GM21825 (cell line): ENCODE measurements around the gene MANF.
A peak's percentile ranks its signal among the peaks of the same experiment; 100 is the strongest.

ENCODE experiments used
- ATAC-seq: cut with Tn5 transposase; IDR thresholded peaks from one replicate; pipeline ENCODE4 v1.9.1; 2021; ENCODE audit warnings: mild to moderate bottlenecking, moderate library complexity; ENCODE audit not compliant: unreplicated experiment

MANF gene

GRCh38 chr3:51389423-51390183 lies 4.5 kb downstream of the MANF start:
- no peak for ATAC-seq

DNA sequence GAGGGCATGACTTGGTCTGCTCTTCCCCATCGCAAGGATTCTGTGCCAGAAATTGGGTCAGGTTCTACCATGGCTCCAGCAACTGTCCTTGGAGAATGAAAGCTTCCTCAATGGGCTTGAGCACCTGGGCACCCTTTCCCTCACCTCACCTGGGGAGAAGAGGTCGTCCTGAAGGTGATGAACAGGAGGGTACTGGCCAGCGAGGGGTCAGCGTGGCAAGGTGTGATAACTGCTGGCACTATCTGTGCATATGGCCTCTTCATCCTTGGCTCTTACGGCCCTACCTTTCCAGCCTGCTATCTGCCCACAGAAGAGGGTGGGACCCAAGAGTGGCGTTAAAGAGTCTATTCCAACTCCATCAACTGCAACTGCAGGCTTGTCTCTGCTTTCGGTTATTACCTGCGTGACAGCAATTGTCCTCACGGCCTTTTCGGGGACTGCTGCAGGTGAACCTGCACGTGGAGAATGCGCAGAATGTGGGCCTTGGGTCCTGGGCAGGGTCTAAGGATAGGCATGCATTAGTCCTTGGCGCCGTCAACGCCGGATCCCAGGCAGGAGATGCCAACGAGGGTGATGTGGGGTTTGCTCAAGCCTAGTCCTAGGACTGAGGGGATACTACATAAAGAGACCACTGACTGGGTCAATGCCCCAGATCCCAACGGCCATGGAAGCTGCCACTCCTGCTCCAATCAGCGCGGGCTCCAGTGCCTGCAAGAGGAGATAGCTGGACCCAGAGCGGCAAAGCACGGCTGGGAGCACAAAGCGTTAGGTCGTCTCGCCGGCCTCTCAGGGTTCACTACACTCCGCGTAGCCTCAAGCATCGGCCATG lies 5.4 kb downstream of the MANF start:
- ATAC-seq: peak; percentile 11

GRCh38 chr3:51391075-51391565 lies 6.0 kb downstream of the MANF start, which contains the start of gene RBM15B:
Gene RBM15B (plus strand): TSS chr3:51391285. CDS start chr3:51391400, 115 bp downstream.
- ATAC-seq: peak; percentile 83

- peak; percentile 2 for ATAC-seq
Measured at GRCh38 chr3:51391566-51392354, 6.7 kb downstream of the MANF start.

- ATAC-seq: no peak
Measured at GRCh38 chr3:51392355-51393133, 7.5 kb downstream of the MANF start.

DNA sequence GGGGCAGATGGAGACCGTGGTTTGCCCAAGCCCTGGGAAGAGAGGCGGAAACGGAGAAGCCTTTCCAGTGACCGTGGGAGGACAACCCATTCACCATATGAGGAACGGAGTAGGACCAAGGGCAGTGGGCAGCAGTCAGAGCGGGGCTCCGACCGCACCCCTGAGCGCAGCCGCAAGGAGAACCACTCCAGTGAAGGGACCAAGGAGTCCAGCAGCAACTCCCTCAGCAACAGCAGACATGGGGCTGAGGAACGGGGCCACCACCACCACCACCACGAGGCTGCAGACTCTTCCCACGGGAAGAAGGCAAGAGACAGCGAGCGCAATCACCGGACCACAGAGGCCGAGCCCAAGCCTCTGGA lies 8.0 kb downstream of the MANF start:
- no peak for ATAC-seq

DNA sequence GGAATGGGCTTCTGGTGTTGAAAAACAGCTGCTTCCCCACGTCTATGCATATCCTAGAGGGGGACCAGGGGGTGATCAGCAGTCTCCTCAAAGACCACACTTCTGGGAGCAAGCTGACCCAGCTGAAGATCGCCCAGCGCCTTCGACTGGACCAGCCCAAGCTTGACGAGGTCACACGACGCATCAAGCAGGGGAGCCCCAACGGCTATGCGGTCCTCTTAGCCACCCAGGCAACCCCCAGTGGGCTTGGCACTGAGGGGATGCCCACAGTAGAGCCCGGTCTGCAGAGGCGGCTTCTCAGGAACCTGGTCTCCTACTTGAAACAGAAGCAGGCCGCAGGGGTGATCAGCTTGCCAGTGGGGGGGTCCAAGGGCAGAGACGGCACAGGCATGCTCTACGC lies 8.5 kb downstream of the MANF start:
- ATAC-seq: no peak

DNA sequence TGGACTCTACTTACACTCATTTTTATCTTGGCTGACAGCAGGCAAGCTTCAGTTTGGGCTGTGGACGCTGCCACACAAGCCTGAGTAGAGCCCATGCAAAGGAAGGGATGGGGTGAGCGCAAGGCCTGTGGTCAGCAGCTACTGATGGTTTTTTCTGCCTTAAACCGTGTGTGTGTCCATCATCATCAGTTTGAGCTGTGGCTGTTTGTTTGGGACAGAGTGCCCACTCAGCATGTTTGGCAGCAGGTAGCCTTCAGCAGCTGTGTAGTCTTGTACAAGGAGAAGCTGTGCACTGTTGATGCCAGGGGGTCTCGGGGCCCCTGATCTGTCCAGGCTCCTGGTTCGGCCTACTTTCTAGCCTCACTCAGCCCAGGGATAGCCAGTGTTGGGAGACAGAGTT lies 9.4 kb downstream of the MANF start:
- ATAC-seq: no peak

GRCh38 chr3:51395493-51396213 lies 10.6 kb downstream of the MANF start:
- ATAC-seq: no peak

DNA sequence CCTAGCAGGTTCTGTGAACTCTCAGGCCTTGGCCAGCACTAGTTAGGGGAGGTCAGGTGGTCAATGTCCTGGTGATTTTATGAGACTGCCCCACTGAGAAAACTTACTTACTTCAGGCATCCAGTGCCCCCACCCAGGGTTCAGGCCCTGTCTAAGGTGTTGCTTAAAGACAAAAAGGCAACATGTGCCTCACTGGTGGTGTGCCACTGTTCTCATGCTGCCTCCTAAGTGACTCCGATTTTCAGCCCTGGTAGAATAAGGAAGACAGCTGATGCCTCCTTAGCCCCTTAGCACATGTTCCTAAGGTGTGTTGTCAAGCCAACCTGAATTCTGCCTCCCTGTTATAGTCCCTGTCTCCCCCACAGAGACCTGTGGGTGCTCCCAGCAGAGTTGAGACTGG lies 11.3 kb downstream of the MANF start:
- no peak for ATAC-seq

- no peak for ATAC-seq
Measured at GRCh38 chr3:51397392-51397791, 12.3 kb downstream of the MANF start.

DNA sequence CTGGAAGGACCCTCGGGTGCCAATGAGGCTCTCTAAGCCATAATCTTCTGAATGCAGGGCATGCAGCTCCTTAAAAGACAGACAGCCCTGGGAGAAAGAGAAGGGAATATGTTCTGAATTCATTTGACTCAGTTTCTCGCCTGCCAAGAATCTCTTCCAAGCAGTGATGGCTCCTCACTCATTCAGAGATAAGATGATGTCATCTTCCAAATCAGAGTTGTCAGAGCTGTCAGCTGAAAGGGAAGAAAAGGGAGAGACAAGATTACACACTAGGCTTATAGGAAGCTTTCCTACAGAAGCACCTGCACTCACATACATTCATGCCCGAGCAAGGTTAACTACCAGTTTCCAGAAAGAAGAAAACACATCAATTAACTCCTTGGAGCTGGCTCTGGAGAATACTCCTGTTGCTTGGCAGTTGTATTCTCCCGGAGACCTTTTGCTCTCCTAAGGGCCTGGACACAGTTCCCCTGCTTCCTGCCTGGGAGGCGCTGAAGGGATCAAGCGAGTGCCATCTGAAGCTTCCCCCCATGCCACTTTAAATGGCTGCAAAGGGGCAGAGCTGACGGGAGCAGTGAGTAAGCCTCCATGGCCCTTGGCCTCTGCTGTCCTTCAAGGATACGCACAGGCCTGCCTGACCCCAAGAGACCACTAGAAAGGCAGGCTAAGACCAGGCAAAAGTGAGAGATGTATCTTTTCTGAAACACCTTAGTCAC lies 13.7 kb downstream of the MANF start:
- no peak for ATAC-seq

GRCh38 chr3:51400166-51400565 lies 15.1 kb downstream of the MANF start:
- no peak for ATAC-seq

- ATAC-seq: no peak
Measured at GRCh38 chr3:51401735-51402134, 16.6 kb downstream of the MANF start.

DNA sequence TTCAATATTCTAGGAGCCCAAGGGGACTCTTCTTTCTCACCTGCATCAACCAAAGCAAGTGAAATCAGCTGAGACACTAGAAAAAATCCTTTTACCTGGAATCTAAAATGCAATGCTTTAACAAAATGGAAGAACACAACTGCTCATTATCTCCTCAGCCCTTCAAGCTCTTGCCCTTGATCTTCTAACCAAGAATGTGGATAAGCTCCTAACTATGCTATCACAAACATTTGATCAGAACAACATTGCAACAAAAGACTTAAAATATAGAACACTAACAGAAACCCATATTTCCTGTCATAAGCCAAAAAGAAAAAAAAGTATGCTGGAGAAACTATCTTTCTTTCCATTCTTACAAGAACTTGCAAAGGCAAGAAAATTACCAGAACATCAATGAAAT lies 18.6 kb downstream of the MANF start:
- no peak for ATAC-seq

DNA sequence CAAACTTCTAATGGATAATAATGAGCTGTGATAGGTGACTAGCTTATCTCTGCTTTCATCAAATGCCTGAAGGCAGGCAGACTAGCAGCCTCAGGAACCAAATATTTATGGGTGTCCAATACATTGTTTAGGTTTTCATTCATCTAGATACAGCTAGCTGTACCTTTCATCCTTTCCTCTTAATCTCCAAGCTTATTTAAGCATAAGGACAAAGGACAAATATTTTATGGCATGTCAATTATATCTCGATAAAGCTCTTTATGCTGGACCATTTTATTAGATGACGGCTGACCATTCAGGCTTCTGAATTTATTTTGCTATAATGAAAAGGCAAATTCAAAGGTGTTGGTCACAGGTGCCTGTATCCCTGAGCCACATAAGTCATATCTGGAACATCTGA lies 22.9 kb downstream of the MANF start:
- ATAC-seq: no peak

DNA sequence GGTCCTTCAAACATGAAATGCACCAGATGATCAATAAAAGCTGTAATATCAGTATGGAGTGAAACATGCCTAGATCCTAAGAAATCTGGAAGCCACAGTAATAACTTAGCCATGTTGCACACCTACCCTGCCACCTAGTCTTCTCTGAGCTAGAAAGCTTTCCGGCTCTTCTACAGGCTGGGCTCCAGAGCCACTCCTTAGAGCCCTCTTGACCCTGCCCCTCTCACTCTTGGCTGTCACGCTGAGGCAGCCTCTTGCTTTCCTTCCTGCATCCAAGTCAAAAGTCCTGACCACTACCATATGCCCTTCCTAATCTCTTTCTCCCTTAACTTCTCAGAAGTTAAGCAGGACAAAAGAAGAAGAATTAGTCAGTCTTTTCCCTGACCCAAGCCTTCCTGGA lies 23.7 kb downstream of the MANF start:
- ATAC-seq: no peak

DNA sequence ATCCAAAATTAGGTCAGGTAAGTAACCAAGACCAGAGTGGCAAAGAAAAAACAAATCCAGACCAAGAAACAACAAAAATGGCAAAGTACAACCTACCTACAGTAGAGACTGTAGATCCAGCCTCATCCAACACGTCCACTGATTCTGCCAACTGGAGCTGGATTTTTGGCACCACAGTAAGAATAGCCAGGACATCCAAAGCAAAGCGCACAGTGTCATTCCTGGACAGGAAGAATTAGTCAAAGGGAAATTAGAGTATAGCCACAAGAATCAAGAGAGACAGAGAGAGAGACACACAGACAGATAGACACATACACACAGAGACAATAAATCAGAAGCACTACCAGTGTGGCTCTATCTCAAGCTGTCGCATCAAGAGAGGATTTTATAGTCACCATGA lies 37.1 kb downstream of the MANF start:
- no peak for ATAC-seq

DNA sequence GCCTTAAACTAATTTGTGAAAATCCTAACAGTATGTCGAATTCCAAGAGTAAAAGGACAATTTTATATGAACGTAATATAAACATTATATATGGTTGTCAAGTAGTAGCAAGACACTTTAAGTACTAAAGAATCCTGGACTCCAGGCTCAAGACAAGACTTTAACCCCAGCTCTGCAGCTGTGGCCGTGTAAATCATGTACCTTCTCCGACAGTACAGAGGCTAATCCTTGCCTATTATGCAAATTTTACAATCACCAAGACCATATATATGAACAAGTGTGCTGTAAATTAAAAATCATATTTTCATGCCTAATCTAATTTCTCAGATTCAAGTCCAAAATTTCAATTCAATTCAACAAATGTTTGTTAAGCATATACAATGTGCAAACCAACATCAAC lies 41.8 kb downstream of the MANF start:
- ATAC-seq: no peak
